Right renal cortex interstitium (tissue), 3 donors: ENCODE measurements around the gene CHMP4A. TPM values are rescaled to one million over a fixed set of nuclear protein-coding genes. Genes with fewer than 3 reads are reported as not detected.

Experiments
- DNase-seq, 3 donors: peaks; one replicate each; pipeline ENCODE4 v3.0.0-alpha.2; 2013; ENCODE audit warnings: low read depth in 3 of 3, low spot score in 2 of 3
- polyA plus RNA-seq, 3 donors: library from polyadenylated mRNA; unstranded; fragments of 120-200 nt; gene quantifications; one replicate each; pipeline ENCODE4 v1.2.1, GENCODE V29; 2013; ENCODE audit not compliant: insufficient read length in 3 of 3

CHMP4A gene
- polyA plus RNA-seq: 10 to 100 TPM; 50.7 to 61.2 (median 55.7) TPM

- DNase-seq: peak; percentile 90 to 94 (median 92)
Observed at GRCh38 chr14:24212924-24213865, at the start of gene CHMP4A. Gene CHMP4A (minus strand): TSS chr14:24213488. CDS start chr14:24213439, 49 bp downstream.

- no peak for DNase-seq
Observed at GRCh38 chr14:24261969-24262327, 48.7 kb upstream of the CHMP4A start.

- DNase-seq: no peak
Observed at GRCh38 chr14:24261256-24261968, 48.1 kb upstream of the CHMP4A start.

GRCh38 chr14:24260780-24261157 is 47.5 kb upstream of the CHMP4A start:
- DNase-seq: no peak

GRCh38 chr14:24260026-24260779 is 46.9 kb upstream of the CHMP4A start:
- no peak for DNase-seq

- DNase-seq: no peak
Observed at GRCh38 chr14:24259282-24260025, 46.2 kb upstream of the CHMP4A start.

GRCh38 chr14:24258548-24259265 is 45.4 kb upstream of the CHMP4A start:
- no peak for DNase-seq

- no peak for DNase-seq
Observed at GRCh38 chr14:24258119-24258518, 44.8 kb upstream of the CHMP4A start.

GRCh38 chr14:24256960-24257359 is 43.7 kb upstream of the CHMP4A start:
- DNase-seq: no peak

GRCh38 chr14:24255931-24256711 is 42.8 kb upstream of the CHMP4A start:
- DNase-seq: no peak

GRCh38 chr14:24255438-24255837 is 42.1 kb upstream of the CHMP4A start:
- DNase-seq: no peak

GRCh38 chr14:24254630-24255392 is 41.5 kb upstream of the CHMP4A start:
- DNase-seq: no peak

GRCh38 chr14:24253936-24254335 is 40.6 kb upstream of the CHMP4A start:
- no peak for DNase-seq

- no peak for DNase-seq
Observed at GRCh38 chr14:24252289-24253124, 39.2 kb upstream of the CHMP4A start.

GRCh38 chr14:24251880-24252288 is 38.6 kb upstream of the CHMP4A start:
- no peak for DNase-seq

- DNase-seq: no peak
Observed at GRCh38 chr14:24250354-24250753, 37.1 kb upstream of the CHMP4A start.
